ENCODE data around the gene AKT2.

The AKT2 gene

DNA sequence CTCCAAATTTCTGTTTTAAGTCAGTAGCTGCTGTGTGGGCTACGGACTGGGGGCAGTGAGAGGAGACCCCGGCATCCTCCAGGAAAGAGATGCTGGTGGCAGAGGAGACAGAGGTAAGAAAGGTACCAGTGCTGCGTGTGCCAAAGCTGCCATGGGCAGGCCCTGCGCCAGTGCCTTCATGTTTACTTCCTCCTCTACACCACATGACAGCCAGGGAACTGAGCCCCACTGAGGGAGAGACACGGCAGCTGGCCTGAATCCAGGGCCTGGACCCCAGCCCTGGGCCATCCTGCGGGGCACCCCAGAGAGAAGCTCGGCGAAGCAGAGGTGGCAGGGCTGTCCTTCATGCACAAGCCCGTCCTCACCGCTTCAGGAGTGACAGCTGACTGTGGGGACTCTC, 35.9 kb downstream of the AKT2 start:
- no peak for DNase-seq (ENCODE audit: low read depth)
- TF ChIP-seq, protein P1, sequence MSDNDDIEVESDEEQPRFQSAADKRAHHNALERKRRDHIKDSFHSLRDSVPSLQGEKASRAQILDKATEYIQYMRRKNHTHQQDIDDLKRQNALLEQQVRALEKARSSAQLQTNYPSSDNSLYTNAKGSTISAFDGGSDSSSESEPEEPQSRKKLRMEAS (IDR thresholded peaks at IDR 0.05; ENCODE audit: low read depth, low read length), result no peak
- TF ChIP-seq POLR2A (IDR thresholded peaks at IDR 0.05; ENCODE audit: extremely low read depth, insufficient read length), result no peak
- TF ChIP-seq CTCF (IDR thresholded peaks at IDR 0.05; ENCODE audit: low read depth, low read length), result no peak
- TF ChIP-seq MYC (IDR thresholded peaks at IDR 0.05; ENCODE audit: low read depth, low read length), result no peak

DNA sequence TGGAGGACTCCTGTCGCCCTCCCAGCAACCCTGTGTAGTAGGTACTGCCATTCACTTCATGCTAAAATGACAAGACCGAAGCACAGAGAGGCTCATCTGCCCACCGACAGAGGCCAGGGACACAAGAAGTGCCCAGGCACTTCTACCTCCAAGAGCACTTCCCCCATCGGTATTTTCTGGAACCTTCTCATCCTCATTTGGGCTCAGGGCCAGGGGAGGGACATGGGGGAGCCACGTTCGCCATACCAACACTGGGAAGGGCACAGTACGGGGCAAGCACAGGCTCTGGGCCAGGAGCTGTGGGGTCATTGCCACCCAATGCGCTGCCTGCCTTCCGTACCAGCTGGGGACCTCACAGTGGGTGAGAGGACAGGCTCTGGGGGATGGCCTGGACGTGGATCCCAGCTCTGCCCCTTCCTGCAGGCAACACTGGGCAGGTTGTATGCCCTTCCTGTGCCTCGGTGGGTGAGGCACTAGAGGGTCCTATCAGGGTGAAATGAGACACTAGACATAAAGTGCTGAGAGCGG, 37.3 kb downstream of the AKT2 start:
- TF ChIP-seq, protein P1 (IDR thresholded peaks at IDR 0.05; ENCODE audit: low read depth, low read length), result no peak
- TF ChIP-seq CTCF (IDR thresholded peaks at IDR 0.05; ENCODE audit: low read depth, low read length) (no peak), POLR2A (IDR thresholded peaks at IDR 0.05; ENCODE audit: extremely low read depth, insufficient read length) (no peak), MYC (IDR thresholded peaks at IDR 0.05; ENCODE audit: low read depth, low read length) (no peak)
- DNase-seq (ENCODE audit: low read depth), result no peak
- no peak overlapping the region for H3K4me3 ChIP-seq (ENCODE audit: low read depth, low read length)

More for the DNA sequence above, 35.9 kb downstream of the AKT2 start:
- no peak overlapping the region for H3K4me3 ChIP-seq (ENCODE audit: low read depth, low read length)

GRCh38 chr19:40247178-40247577, 38.0 kb downstream of the AKT2 start:
- TF ChIP-seq CTCF (IDR thresholded peaks at IDR 0.05; ENCODE audit: low read depth, low read length), result no peak
- TF ChIP-seq, protein P1 (IDR thresholded peaks at IDR 0.05; ENCODE audit: low read depth, low read length), result no peak
- TF ChIP-seq POLR2A (IDR thresholded peaks at IDR 0.05; ENCODE audit: extremely low read depth, insufficient read length), result no peak
- TF ChIP-seq MYC (IDR thresholded peaks at IDR 0.05; ENCODE audit: low read depth, low read length), result no peak
- no peak overlapping the region for H3K4me3 ChIP-seq (ENCODE audit: low read depth, low read length)
- no peak for DNase-seq (ENCODE audit: low read depth)

DNA sequence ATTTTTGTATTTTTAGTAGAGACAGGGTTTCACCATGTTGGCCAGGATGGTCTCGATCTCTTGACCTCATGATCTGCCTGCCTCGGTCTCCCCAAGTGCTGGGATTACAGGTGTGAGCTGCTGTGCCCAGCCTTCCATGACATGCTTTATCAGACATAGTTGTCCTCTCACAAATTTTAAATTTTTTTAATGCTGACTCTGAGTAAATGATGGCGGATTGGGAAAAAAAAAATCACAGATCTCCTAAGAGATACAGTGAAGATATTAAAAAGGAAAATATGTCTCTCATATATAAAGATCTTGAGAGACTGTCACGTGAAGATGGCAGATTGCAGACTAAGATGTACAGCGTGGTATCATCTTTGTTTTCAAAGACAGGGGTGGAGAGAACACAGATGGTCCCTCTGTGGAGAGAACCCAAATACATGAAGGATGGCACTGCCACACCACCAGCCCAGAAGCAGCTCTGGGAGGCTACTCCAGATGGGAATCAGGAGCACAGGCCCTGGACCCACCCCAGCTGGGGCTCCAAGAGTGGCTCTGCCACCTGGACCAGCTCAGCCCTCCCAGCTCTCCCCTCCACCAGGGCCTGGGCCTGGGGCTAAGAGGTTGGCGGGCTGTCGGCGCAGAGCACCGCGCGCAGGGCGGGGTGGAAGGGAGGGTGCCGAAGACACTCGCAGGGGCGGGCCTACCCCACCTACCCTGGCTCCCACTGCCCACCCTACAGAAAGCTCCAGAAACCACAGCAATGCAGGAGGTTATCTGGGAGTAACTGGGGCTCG, 38.7 kb downstream of the AKT2 start:
- DNase-seq (ENCODE audit: low read depth), result no peak
- TF ChIP-seq MYC (IDR thresholded peaks at IDR 0.05; ENCODE audit: low read depth, low read length) (no peak), POLR2A (IDR thresholded peaks at IDR 0.05; ENCODE audit: extremely low read depth, insufficient read length) (no peak)
- no peak overlapping the region for H3K4me3 ChIP-seq (ENCODE audit: low read depth, low read length)

DNA sequence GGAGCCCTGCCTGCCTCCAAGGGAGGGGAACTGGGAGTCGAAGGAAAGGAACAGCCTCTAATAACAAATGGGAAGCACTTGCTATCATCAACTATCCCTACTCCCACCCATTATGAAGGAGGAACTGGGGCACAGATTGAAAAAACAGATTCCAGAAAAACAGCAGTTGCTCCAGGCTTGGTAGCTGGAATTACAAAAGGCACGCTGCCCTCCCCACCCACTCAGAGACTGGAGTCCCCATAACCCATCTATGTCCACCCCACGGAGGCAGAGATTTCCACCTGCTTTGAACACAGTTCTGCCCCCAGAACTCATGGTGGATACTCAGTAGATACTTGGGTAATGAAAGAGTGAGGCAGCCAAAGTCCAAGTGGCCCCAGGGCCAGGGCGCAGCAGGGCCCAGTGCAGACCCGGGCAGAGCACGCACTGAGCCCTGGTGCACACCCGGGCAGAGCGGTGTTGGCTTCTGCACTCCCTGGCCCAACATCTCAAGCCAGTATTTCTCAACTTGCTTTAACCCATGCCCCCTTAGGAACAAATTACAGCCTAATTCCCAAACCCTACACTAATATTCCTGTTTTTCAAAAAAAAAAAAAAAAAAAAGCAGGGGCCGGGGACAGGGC, 39.5 kb downstream of the AKT2 start:
- H3K4me3 ChIP-seq (ENCODE audit: low read depth, low read length), result no peak overlapping the region
- no peak for TF ChIP-seq POLR2A (IDR thresholded peaks at IDR 0.05; ENCODE audit: extremely low read depth, insufficient read length)
- TF ChIP-seq, protein P1 (IDR thresholded peaks at IDR 0.05; ENCODE audit: low read depth, low read length), result no peak
- no peak for TF ChIP-seq MYC (IDR thresholded peaks at IDR 0.05; ENCODE audit: low read depth, low read length)
- no peak for TF ChIP-seq CTCF (IDR thresholded peaks at IDR 0.05; ENCODE audit: low read depth, low read length)
- no peak for DNase-seq (ENCODE audit: low read depth)

Data from NB4 (cell line).